ENCODE results near the gene UBE2M.
"Not testable (repeated sequence)": the region's sequence is repeated elsewhere in the genome, so short reads cannot be mapped to it uniquely, and the experiment has no call there.

UBE2M gene

DNA sequence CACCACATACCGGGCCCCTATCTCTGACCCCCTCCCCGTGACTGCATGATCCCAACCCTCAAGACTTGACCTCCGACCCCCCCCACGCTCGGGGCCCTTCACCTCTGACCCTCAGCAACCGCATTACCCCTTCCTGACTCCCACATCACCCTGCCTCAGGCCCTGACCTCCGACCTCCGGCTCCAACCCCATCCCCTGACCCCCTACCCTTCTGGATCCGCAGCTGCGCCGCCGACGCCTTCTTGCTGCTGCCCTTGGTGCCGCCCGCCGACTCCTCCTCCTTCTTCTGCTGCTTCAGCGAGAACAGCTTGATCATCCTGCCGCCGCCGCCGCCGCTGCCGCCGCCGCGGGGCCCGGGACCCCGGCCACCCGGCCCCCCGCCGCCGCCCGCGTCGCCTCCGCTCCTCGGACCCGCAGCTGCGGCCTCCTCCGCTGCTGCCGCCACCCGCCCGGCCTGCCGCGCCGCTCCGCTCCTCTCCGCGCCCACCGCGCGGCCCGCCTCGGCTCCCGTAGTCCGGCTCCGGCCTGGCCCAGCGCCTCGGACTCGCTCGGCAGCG is at the start of gene UBE2M:
Gene UBE2M, minus strand, starts transcription at position 546 of the 557 bp plus-strand sequence. Its CDS starts 230 bp downstream, at position 316.
- no peak for DNase-seq

GRCh38 chr19:58607213-58607612 is 48.8 kb upstream of the UBE2M start:
- not testable (repeated sequence) for DNase-seq

DNA sequence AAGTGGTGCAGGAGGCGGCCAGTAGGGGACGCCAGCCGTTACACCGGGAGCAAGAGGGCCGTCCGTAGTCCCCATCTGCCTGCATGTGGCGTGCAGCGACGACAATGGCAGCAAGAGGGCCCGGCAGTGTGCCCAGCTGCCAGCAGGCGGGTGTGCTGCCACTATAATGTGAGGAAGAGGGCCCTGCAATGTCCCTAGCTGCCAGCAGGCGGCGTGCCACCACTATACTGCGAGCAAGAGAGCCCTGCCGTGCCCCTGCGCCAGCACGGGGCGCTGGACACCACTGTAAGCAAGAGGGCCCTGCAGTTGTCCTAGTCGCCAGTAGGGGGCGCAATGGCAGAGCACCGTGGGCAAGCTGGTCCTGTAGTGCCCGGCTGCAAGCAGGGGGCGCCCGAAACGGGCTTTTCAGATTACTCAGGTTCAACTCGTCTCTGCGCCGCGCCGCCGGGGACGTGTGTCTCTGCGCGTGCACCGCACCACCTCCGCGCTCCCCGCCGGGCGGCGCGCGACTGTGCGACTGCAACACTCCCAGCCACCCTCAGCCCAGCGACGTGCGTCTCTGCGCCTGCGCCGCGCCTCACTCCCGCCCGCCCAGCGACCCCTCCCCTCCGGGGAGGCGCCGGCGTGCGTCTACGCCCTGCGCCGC is 48.0 kb upstream of the UBE2M start:
- not testable (repeated sequence) for DNase-seq

- DNase-seq = no peak
Observed at GRCh38 chr19:58586133-58586765, 27.8 kb upstream of the UBE2M start.

- DNase-seq = no peak
Observed at GRCh38 chr19:58585442-58586132, 27.2 kb upstream of the UBE2M start.

DNA sequence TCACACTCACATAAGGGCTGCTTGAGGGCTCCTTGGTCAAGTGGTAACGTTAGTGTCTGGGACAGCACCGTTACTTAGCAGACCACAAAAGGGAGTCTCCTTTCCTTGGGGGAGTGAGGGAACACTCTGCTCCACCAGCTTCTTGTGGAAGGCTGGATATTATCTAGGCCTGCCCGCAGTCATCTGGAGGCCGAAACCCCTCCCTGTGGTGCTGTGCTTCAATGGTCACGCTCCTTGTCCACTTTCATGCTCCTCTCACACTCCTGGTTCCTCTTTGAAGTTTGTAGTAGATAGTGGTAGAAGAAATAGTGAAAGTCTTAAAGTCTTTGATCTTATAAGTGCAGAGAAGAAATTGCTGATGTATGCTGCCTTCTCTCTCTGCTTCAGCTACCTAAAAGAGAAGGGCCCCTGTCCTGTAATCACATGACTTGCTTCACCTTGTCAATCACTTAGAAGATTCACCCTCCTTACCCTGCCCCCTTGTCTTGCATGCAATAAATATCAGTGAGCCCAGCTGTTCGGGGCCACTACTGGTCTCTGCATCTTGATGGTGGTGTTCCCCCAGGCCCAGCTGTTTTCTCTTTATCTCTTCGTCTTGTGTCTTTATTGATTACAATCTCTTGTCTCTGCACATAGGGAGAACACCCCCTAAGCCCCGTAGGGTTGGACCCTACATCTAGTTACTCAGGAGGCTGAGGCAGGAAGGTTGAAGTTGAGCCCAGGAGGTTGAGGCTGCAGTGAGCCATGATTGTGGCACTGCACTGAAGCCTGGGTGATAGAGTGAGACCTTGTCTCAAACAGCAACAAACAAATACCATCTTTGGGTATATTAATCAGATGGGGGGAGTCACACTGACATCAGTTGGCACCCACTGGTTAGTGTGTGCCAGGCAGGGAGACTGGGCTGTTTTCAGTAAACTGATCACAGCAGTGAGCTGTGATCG is 26.4 kb upstream of the UBE2M start:
- DNase-seq = no peak

- no peak for DNase-seq
Observed at GRCh38 chr19:58582985-58583384, 24.6 kb upstream of the UBE2M start.

DNA sequence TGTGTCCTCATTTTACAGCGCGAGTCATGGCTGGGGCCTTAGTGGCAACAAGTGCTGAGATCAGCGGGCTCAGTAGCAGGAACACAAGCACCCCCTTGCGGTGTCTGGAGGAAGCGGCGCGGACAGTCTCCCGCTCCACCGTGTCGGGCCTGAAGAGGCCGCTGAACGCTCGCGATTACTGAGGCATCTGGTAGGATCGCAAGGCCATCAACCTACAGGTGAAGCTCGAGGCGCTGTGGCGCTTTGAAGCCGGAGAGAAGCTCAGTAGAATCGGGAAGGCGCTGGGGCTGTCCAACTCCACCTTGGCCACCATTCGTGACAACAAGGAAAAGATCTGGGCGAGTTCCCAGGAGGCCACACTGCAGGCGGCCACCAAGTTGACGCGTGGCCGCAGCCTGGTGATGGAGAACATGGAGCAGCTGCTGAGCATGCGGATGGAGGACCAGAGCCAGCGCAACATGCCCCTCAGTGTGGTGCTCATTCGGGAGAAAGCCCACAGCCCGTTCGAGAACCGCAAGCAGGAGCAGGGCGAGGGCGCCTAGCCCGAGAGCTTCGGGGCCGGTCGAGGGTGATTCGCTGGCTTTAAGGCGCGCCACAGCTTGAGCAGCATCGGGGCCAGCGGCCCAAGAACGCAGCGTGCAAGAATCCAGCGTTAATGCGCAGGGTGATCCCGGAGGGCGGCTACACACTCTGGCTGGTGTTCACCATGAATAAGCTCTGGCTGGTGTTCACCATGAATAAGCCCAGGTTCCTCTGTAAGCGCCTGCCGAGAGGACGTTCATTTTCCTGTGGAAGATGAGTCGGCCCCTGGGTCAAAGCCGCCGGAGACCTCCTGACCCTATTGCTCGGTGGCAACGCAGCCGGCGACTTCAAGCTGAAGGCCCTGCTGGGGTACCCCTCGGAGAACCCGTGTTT is 23.1 kb upstream of the UBE2M start:
- DNase-seq = no peak

DNA sequence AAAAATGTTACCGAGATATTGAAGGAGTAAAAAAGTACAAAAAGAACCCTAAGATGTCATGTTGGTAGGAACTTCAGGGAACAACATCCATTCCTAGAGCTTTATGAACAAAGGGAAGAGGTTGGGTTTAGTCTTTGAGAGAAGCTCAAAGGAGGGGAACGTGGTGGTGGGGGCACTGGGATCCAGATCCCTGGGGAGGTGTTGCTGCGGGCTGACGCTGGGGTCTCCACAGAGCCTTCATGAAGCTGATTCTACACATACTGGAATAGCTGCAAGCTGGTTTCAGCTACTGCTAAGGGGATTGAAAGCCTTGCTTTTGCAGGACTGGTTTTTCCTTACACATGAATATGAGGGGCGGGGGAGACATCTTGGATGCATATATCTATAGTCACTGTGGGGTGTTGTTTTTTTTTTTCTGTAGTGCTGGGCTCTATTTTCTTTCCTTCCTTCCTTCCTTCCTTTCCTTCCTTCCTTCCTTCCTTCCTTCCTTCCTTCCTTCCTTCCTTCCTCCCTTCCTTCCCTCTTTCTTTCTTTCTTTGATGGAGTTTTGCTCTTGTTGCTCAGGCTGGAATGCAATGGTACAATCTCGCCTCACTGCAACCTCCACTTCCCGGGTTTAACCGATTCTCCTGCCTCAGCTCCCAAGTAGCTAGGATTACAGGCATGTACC is 21.2 kb upstream of the UBE2M start:
- DNase-seq = no peak

- DNase-seq = no peak
Observed at GRCh38 chr19:58578012-58578925, 19.9 kb upstream of the UBE2M start.

DNA sequence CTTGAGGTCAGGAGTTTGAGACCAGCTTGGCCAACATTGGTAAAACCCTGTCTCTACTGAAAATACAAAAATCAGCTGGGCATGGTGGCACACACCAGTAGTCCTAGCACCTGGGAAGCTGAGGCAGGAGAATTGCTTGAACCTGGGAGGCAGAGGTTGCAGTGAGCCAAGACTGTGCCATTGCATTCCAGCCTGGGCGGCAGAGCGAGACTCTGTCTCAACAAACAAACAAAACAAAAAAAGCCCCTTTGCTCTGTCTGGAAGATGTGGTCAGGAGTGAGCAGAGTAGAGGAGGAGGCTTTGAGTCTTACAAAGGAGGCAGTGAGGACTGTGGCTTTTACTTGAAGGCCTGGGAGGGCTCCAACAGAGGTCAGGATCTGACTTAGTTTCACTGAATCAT is 19.2 kb upstream of the UBE2M start:
- DNase-seq = not testable (repeated sequence)

GRCh38 chr19:58575183-58576041 is 17.0 kb upstream of the UBE2M start:
- DNase-seq = no peak

DNA sequence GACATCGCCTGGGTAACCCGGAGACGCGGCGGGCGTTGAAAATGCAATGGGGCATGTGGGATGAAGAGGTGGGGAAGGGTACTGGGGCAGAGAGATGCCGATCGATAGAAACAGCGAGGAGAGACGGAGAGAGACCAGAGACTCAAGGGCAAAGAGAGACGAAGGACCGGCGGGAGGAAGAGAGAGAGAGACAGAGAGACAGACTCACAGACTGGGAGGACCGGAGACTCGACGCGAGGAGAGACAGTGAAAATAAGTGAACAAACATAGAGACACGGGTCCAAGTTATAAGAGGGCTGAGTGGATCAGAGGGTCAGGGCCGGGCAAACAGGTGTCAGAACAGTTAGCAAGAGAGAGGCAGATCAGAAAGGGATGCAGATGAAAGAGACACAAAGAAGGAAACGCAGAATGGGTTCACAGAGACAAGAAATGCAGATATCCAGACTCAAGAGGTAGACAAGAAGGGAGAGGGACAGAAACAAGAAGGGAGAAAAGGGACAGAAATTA is 15.3 kb upstream of the UBE2M start:
- no peak for DNase-seq

DNA sequence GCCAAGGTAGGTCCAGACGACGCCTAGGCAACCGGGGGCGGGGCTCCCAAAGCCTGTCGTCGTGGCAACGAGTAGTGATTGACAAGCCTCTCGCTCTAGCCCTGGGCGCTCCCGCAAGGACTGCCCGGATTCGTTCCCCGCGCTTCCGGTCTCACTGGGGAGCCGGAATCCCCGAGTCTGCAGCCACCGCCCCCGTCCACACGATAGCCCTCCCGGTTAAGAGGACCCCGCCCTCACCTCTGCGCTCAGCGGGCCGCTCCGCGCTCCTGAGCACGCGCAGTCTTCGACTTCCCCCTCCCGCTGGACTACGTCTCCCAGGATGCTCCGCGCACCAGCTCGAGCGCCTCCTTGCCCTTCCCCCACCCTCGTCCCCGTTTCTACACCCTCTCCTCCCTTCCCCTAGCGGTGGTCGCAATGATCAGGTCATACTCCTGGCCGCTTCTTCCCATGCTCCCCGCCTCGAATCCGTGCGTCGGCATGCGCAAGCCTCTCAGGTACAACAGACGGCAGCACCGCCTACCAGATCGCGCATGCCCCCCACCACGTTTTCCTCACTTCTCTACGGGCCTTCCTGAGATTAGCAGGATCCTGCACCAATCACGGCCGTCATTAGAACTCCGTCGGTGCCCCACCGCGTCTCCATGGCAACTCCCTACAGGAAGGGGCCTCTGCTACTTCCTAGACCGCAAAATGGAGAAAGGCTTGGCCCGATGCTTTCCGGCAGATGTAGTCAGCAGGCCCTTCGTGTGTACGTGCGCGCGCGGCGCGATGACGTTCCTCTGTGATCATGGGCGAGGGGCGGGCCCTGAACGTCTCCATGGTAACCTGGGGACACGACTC is 14.6 kb upstream of the UBE2M start, which contains the start of gene MZF1:
Gene MZF1, minus strand, starts transcription at position 518 of the 840 bp plus-strand sequence. CDS start 1,946 bp downstream, outside the sequence.
- DNase-seq = no peak

- no peak for DNase-seq
Observed at GRCh38 chr19:58572026-58572817, 13.8 kb upstream of the UBE2M start.

DNA sequence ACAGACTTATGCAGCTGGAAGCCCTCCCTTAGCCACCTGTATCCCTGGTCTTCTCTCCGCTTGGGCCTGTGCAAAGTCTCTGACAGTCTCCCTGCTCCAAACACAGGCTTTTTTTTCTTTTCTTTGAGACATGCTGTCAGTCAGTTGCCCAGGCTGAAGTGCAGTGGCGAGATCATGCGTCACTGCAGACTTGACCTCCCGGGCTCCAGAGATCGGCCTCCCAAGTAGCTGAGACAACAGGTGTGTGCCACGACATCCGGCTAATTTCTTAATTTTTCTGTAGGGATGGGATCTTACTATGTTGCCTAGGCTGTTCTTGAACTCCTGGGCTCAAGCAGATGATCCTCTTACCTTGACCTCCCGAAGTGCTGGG is 13.2 kb upstream of the UBE2M start:
- no peak for DNase-seq
